GM18519 (cell line): ENCODE data around the gene PIP5K1C.
"Not testable (repeated sequence)": the region's sequence is repeated elsewhere in the genome, so short reads cannot be mapped to it uniquely, and the experiment has no call there.

ENCODE experiments used
- ATAC-seq: cut with Tn5 transposase; IDR thresholded peaks from one replicate; pipeline ENCODE4 v1.9.1; 2021; ENCODE audit warnings: mild to moderate bottlenecking, moderate library complexity; ENCODE audit not compliant: unreplicated experiment, low FRiP score

The PIP5K1C gene

GRCh38 chr19:3603121-3603811 is 97.0 kb downstream of the PIP5K1C start:
- ATAC-seq, result no peak

GRCh38 chr19:3601021-3601420 is 99.2 kb downstream of the PIP5K1C start:
- ATAC-seq, result no peak

GRCh38 chr19:3599776-3600187 is 100.5 kb downstream of the PIP5K1C start:
- no peak for ATAC-seq

DNA sequence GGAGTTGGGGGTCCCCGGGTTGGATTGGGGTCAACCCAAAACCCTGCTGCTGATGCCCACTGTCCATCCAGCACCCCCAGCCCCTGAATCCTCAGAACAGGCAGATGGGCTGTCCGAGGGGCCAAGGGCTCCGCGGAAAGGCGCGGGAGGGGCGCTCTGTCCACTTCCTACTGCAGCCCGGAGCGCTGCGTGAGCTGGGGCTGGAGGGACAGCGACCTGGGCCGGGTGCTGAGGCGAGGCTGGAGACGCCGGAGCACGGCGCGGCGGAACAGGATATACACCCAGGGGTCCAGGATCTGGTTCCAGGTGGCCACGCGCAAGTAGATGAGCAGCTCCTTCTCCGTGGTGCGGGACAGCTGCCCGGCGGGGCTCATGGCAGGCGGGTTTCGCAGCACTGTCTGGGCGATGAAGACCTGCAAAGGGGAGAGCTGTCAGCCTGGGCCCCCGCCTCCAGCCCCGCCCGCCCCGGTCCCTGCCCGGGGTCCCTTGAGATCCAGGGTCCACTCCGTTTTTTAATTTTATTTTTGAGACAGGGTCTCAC is 104.7 kb downstream of the PIP5K1C start:
- ATAC-seq, result no peak

DNA sequence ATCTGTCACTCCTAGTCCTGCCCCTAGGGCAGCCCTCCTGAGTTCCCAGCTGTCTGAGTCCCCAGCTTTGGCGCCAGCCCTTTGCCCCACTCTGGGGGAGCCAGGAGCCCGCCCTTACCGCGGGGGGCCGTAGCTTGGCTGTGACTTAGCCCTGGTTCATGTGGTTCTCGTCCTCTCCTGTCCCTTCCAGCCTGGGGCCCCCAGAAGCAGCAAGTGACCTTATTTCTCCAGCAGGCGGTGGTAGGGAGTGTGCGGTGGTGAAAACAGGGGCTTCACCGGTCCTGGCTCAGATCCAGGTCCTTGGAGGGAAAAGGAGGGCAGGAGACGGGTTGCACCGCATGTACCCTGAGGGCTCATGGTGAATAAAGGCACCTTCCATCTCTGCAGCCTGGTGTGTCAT is 107.1 kb downstream of the PIP5K1C start:
- no peak for ATAC-seq

- ATAC-seq, result no peak
These were observed 108.2 kb downstream of the PIP5K1C start for GRCh38 chr19:3591876-3592613.

- no peak for ATAC-seq
These were observed 109.1 kb downstream of the PIP5K1C start for GRCh38 chr19:3590991-3591659.

- ATAC-seq, result no peak
These were observed 110.3 kb downstream of the PIP5K1C start for GRCh38 chr19:3589949-3590348.

- no peak for ATAC-seq
These were observed 110.8 kb downstream of the PIP5K1C start for GRCh38 chr19:3589439-3589838.

GRCh38 chr19:3586707-3587346 is 113.4 kb downstream of the PIP5K1C start:
- no peak for ATAC-seq

GRCh38 chr19:3586127-3586626 is 114.1 kb downstream of the PIP5K1C start:
- no peak for ATAC-seq

DNA sequence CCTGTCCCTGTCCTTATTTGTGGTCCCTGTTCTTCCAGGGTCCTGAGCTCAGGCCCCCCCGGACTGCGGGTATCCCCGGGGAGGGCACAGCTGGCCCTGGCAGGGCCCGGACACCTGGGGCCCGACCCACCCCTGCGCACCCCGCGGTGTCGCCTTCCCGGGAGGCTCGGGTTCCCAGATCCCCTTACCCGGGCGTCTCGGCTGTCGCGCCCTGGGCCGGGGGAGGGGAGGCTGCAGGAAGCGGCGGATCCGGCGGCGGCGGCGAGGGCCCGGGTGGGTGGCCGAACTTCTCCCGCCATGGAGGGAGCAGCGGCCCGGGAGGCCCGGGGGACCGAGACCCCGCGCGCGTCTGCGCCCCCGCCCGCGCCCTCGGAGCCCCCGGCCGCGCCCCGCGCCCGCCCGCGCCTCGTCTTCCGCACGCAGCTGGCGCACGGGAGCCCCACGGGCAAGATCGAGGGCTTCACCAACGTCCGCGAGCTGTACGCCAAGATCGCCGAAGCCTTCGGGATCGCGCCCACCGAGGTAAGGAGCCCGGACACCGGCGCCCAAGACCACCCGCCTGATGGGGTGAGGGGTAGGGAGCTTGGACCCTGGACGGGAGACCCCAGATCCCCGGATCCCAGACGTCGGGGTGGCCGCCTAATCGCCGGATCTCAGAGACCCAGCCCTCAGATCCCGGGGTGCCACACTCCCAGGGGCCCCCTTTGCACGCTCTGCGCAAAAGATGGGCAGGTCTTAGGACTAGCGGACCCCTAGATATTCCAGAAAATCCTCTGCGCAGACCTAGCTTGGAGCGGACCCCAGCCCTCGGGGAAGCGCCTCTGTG is 114.8 kb downstream of the PIP5K1C start, which contains the start of gene GIPC3:
Gene GIPC3 (plus strand): TSS at position 178 of the 826 bp plus-strand sequence. CDS start 120 bp downstream, at position 298.
- no peak for ATAC-seq

DNA sequence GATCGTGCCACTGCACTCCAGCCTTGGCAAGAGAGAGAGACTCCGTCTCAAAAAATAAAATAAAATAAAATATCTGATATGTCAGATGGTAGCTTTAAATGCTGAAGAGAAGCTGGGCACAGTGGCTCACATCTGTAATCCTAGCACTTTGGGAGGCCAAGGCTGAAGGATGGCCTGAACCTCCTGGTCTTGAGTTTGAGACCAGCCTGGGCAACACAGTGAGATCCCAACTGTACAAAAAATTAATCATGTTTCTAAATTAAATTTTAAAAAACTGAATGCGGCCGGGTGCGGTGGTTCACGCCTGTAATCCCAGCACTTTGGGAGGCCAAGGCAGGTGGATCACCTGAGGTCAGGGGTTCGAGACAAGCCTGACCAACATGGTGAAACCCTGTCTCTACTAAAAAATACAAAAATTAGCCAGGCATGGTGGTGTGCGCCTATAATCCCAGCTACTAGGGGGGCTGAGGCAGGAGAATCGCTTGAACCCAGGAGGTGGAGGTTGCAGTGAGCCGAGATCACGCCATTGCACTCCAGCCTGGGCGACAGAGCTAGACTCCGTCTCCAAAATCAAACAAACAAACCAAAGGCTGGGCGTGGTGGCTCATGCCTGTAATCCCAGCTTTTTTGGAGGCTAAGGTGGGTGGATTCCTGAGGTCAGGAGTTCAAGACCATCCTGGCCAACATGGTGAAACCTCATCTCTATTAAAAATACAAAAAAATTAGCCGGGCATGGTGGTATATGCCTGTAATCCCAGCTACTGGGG is 116.0 kb downstream of the PIP5K1C start:
- ATAC-seq, result not testable (repeated sequence)

DNA sequence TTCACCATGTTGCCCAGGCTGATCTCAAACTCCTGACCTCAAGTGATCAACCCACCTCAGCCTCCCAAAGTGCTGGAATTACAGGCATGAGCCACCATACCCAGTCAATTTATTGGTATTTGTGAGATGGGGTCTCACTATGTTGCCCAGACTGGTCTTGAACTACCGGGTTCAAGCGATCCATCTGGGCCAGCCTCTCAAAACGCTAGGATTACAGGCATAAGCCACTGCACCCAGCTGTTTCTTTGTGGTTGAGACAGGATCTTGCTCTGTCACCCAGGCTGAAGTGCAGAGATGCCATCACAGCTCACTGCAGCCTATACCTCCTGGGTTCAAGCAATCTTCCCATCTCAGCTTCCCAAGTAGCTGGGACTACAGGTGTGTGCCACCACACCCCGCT is 118.5 kb downstream of the PIP5K1C start:
- ATAC-seq, result not testable (repeated sequence)
